Kidney tubule cell (primary cell): ENCODE data around the gene CCDC178.
"Not testable (repeated sequence)": the region's sequence is repeated elsewhere in the genome, so short reads cannot be mapped to it uniquely, and the experiment has no call there.

Experiments used
- DNase-seq: peaks from one replicate; pipeline ENCODE4 v3.0.0-alpha.2; 2018; ENCODE audit warnings: low spot score

Gene CCDC178, protein sequence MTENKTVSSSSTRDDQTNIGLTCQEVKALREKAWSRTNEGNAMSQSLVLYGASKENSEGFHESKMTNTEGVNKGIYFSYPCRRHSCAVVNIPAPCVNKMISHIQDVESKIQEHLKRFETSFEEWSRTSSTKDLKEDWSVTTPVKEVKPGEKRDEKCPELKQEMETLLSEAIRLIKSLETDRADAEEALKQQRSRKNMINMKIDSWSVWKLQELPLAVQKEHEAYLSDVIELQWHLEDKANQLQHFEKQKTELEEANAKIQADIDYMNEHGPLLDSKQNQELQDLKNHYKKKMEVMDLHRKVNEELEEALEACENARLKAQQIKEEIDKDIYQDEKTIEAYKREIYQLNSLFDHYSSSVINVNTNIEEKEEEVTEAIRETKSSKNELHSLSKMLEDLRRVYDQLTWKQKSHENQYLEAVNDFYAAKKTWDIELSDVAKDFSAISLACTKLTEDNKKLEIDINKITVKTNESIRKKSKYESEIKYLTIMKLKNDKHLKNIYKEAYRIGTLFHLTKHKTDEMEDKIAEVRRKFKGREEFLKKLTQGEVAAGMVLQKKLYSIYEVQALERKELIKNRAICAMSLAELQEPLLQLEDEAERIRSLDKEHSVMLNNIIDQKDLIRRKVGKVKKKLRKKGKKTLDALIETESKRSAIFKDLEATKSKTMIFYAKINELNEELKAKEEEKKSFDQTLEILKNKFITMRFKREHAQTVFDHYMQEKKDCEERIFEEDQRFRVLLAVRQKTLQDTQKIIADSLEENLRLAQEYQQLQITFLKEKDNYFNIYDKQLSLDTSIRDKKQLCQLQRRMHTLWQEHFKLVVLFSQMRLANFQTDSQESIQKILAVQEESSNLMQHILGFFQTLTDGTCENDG

DNA sequence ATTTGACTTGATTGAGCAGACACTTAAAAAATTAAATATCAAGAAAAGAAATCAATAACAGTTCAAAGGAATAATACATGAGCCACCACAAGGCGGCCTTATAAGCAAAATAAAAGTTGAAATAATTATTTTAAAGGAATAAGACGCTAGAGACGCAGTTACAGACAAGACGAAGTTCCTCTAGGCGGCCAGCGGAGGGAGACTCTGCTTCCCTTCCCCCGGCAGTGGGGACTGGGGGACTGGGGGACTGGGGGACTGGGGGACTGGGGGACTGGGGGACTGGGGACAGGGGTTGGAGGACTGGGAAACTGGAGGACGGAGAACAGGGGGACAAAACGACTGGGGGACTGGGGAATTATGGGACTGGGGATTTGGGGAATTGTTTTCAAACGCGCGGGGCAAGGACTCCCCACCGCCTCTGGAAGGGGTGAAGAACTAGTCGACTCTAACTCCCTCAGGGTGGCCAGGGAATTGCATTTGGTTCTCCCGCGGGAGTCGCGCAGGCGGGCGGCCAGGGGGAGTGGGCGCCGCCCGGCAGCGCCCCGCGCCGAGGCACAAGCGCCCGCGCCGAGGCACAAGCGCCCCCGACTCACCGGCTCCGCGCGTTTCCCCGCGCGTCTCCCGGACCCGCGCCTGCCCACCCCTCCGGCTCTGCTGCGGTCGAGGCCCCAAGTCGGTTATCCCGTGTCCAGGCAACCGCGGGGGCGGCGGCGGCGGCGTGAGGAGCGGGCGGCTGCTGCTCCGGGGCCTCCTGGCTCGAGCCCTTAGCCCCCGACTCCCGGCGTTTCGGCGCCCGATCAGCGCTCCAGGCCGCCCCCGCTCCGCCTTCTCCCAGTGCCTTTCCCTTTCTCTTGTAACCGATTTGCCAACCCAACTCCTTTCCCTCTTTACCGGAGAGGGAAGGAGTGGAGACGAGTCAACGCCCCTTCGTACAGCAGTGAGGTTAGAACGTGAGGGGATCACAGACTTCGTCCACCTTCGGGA lies at the start of gene CCDC178:
Gene CCDC178 (minus strand): TSS at position 662 of the 984 bp plus-strand sequence. CDS start 28,633 bp downstream, outside the sequence.
- peak; percentile 67 for DNase-seq

DNA sequence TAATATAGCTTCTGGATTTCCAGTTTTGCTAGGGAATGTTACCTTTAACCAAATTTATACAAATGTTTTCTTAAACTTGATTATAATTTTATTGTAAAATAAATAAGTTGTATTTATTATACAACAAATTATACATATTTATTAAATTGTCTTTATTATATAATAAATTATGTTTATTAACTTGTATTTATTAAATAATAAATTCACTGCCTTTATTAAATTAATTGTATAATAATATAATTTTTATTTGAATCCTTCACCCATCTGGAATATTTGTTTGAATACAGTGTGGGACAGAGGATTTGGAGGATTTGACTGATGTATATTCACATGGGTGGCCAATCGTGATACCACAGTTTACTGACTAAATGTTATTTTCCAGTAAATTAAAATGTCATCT lies 43.4 kb upstream of the CCDC178 start:
- no peak for DNase-seq

DNA sequence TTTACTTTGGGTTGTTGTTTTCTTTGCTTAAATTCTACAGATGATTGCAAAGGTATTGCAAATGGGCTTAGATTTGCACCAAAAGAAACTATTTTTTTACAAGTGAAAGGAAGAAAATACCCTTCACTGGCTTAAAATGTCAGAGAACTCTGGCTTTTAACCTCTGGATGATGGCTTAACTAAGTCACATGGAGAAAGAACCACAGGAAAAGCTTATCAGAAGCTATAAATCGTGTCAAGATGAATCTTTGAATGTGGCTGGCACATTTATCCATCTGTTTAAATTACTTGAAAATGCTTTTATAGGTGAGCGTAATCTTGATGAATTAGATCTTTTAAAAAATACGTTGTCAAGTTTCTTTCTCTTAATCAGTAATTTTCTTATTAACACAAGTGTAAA lies 32.0 kb upstream of the CCDC178 start:
- no peak for DNase-seq

DNA sequence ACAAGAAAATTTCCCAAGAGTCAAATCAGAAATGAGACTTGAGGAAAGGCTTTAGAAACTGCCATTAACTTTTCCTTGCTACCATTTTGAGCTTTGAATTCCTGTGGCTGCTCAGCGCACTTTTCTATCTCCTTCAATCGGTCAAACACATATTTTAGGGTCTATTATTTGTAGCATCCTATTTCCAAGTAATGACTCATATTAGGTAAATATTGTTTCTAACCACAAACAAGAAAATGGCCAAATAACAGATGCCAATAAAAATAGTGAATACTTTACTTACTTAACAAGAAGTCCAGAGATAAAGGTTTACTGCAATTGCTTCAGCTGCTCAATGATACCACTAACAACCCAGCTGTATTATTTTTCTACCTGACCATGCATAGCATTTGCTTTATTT lies 29.7 kb upstream of the CCDC178 start:
- DNase-seq = no peak

DNA sequence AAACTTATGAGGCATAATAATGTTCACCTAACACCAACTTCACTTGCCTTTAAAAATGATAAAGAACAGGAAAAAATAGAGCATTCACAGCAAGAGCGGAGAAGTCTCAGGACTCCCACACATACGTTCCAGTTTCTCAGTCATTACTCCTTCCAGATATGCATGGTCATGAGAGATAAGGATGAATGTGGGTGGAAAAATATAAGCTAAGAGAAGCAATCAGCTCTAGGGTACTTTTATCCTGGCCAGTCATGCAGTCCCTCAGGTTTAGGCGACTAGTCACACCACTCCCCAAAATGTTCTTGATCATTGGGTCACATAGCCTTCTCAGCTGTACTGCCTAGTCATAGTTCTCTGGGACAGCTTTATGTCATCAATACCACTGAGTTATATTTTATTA lies 29.2 kb upstream of the CCDC178 start:
- no peak for DNase-seq

DNA sequence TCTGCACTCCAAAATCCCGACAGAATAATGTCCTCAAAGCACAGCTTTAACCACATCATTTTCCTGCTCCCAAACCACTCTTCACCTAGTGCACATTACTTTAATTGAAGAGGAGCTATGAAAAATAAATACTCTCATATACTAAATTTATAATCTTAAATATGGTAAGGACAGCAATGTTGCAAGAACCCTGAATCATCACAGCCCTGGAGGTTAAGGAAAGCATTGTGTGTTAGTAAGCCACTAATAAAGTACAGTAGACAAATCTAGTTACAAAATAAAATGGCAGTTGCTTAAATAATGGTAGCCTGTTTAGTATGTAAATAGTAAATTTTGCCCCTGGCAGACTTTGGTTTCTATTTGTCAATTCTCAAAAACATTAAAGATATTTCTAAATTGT lies 27.0 kb upstream of the CCDC178 start:
- no peak for DNase-seq

DNA sequence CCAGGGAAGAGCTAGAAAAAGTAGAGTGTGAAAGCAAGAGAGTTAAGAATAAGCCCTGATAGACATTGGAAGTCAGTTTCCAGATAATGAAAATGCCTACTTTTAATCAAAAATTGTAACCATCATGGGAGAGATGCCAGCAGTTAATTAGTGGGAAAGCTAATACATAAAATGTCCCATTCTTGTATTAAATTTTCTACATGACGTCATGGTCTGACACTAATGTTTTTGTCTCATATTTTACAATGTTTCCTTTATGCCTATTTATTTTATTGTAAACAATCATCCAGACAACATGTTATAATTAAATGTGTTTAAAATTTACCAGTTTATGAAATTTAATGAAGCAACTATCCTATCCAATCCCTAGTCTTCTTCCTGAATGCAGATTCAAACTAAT lies 26.3 kb upstream of the CCDC178 start:
- no peak for DNase-seq

DNA sequence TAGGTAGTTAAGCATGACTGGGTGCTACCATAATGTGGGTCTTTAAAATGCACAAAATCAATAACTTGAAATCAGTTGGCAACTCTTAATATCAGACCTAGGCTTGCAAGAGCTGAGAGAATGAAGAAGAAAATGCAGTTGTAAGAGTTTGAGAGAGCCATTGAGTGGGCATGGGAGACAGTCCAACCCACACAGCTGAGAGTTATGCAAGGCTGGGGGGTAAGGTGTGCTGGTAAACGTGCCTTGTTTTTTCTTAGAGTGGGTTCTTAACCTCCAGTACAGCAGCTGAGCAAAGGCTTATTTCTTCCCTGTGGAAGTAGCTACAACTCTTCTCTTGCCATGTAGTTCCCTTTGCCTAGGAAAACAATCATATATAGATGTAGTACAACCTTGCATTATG lies 20.2 kb upstream of the CCDC178 start:
- no peak for DNase-seq

DNA sequence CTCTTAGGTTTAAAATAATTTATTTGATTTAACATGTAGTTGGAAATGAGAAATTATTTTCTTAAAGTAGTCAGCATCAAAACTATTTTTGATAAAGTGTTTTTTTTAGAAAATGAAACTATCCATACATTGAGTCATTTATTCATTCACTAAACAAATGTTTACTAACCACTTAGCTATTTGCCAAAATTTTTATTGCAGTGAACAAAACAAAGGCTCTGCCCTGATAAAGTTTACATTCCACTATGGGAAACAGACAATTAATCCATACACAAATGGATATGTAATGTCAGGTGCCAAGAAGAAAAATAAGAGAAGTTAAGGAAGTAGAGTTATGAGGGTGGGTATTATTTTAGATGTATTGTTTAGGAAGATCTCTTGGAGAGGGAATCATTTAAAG lies 19.1 kb upstream of the CCDC178 start:
- no peak for DNase-seq

DNA sequence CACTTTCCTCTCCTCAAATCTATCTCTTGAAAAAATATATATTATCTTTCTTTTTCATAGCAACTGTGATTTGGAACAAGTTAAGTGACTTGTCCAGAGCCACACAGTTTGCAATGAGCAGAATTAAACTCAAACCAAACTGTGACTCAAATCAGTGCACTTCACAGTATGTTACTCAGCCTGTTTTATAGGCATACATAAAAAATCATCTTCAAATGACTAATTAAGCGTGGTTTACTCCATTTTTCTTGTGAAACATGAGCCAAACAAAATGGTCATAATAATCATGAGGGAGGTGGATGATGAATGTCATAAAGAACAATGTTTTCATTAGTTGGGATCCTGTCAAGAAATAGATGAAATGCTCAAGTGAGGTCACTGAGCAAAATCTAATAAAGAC lies 6.1 kb upstream of the CCDC178 start:
- DNase-seq = no peak

DNA sequence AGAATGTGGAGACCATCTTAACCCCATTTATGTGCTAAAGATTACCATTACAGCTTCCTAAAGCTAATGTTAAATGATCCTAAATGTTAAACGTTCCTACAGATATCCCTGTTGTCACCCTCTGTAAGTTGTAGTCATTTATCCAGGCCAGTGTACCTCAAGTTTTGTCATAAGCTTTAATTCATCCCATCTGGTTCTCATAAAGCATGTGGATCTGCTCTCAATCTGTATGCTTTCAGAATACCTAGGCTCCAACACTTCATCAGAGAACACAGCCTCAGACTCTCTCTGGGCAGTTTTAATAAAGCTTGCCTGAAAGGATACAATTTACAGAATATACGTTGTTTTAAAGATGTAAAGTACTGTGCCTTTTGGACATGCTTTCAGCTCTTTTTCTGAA lies 4.2 kb upstream of the CCDC178 start:
- no peak for DNase-seq

DNA sequence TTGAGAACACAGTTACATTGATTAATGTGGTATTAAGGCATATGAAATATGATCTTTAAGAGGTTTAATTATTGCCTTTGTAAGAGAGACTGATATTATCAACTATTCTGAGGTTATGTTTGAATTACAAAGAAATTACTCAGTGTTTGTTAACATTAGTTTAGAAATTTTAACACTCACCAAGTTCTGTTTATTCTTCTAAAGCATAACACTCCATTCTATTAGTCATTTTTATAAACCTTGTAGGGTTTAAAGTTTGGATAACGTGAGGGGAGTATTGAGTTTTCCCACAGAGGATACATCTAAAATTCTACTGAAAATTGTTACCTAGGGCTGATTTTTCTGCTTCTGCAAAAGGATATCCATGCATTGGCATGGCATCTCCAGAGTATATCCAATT lies 7.7 kb downstream of the CCDC178 start:
- DNase-seq = no peak

DNA sequence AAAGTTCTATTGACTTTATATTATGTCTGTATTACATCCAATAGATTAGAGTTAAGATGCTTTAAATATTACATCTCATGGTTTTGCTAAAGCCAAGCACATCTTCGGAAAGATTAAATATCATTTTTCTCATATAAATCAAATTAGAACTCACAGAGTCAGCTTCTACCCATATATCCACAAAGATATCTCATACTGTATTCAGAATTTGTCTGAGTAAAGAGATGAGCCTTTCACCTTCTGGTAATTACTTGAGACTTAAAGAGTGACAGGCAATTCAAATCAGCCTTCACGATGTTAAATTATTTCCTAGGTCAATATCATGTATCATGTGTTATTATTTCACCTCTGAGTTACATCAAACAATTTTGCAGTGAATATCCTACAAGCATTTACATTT lies 13.0 kb downstream of the CCDC178 start:
- no peak for DNase-seq

DNA sequence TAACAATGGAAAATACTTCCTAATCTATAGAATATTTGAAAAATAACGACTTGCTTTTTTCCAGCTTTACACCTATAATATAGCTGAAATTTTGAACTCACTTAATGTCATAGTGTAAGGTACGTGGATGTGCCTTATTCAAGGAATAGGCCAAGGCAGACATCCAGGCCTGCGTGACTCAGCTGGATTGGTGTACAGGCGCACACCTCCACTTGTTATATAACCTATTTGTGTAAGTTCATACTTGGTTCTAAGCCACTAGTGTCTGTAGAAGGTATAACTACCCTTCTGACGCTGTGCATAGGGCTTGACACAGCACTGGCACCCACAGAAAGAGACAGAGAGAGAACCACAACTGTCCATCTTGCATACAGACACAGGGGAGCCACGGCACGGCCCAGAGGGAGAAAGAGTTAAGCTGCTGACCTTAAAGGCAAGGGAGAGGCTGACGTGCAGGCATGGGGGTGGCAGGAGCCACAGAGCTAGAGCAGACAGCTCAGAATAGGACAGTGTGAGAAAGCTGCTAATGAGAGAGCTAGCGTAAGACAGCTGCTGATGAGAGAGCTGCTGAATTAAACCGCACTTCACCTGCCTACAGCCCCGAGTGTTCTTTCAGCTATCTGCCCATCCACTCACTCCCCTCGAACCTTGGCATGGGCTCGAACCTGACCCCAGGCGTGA lies 16.1 kb downstream of the CCDC178 start:
- no peak for DNase-seq

DNA sequence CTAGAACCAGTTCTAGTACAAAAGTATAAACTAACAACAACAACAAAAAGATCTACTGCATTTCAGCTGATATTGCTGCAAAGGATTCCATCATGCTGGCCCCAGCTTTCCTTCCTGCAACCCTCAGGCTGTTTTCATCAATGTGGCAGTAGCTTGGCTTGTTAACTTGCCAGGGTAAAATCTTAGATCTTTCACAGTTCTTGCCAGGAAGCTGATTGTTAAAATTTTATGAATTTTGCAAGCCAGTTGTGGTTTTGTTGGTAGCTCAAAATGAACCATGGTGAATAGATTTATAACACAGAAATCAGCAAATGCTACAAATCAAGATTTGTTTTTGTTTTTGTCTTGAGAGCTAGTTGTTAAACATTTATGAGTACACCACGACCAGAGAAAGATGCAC lies 19.3 kb downstream of the CCDC178 start:
- DNase-seq = no peak

DNA sequence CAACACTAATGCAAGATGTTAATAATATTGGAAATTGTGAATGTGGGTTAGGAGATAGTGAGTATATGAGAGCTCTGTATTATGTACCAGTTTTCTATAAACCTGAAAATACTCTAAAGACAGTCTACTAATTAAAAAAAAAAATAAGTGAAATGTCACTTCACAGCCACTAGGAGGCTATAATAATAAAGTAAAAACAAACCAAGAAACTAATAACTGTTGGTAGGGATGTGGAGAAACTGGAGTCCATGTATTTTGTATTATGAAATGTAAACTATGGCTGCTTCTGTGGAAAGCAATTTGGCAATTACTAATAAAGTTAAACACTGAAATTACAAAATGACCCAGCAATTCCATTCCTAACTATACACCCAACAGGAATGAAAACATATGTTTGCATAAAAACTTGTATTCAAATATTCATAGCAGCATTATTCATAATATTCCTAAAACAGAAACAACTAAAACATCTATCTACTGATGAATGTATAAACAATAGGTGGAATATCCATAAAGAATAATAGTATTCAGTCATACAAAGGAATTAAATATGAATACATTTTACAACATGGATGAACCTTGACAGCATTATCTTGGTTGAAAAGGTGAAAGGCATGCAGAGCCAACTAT lies 36.2 kb downstream of the CCDC178 start:
- DNase-seq = no peak

DNA sequence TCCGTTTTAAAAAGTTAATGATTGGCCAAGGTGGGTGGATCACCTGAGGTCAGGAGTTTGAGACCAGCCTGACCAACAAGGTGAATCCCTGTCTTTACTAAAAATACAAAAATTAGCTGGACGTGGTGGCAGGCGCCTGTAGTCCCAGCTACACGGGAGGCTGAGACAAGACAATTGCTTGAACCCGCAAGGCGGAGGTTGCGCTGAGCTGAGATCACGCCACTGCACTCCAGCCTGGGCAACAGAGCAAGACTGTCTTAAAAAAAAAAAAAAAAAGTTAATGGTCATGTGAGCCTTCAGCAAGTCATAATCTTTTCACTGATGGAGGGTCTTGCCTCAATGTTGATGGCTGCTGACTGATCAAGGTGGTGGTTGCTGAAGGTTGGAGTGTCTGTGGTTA lies 41.6 kb downstream of the CCDC178 start:
- not testable (repeated sequence) for DNase-seq

DNA sequence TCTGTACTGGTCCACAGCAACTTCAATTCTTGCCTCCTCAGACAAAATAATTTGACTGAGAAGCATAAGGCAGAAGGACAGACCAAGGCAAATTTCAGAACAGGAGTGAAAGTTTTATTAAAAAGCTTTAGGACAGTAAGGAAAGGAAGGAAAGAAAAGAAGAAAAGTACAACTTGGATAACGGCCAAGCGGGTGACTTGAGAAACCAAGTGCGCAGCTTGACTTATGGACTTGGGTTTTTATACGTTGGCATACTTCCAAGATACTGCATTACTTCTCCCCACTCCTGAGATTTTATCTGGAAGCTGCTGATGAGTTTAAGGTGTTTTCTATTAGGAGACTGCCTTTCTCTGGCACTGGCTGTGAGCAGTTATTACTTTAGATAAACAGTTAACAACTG lies 64.7 kb downstream of the CCDC178 start:
- DNase-seq = no peak

DNA sequence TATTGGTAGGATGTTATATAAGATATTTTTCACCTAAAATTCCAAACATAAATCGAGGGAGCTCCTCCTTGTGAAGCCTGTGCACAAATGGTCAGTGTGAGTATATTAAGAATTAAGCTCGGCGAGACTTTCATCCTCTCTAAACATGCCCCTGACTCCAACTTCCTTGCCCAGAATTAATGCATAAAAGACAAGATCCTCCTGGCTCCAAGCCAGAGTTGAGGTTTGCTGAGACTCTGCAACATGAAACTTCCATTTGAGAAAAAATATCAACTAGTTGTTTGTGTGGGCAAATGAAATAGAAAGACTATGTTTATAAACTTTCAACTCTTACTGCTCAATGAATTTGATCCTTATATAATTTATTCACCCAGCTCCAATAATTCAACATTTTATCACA lies 68.1 kb downstream of the CCDC178 start:
- DNase-seq = no peak

DNA sequence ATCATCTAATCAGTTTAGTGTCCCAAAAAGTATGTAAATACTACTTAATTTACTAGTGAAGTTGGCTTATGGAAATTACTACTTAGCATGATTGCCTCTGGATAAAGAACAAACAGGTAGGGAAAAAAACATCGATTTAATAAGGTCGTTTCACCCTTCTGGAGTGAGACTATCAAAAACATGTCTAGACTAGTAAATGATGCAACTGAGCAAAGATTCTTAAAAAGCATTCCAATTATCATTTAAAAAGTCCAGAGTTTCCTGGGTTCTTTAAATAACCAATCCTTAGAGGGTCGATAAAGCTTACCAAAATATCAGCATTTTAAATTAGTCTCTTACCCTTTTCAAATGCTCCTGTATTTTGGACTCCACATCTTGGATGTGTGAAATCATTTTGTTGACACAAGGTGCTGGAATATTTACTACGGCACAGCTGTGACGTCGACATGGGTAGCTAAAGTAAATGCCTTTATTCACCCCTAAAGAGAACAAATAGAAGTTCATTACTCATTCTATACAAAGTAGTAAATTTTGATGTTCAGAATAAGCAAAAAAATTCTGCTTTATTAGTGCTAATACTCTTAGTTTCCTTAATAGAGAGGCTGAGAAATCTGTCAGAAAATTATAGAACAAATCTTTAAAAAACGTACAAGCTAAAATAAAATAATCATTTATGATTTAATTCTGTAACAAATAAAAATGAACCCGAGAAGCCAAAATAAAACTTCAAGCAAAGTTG lies 70.6 kb downstream of the CCDC178 start:
- DNase-seq = no peak
